Measurements from ENCODE around the gene JMJD1C. TPM values are rescaled to one million over a fixed set of nuclear protein-coding genes. Genes with fewer than 3 reads are reported as not detected.
"Not testable (repeated sequence)": the region's sequence is repeated elsewhere in the genome, so short reads cannot be mapped to it uniquely, and the experiment has no call there.

Gene JMJD1C
- total RNA-seq, 1 donor from 2014 or later = 79.0 TPM

DNA sequence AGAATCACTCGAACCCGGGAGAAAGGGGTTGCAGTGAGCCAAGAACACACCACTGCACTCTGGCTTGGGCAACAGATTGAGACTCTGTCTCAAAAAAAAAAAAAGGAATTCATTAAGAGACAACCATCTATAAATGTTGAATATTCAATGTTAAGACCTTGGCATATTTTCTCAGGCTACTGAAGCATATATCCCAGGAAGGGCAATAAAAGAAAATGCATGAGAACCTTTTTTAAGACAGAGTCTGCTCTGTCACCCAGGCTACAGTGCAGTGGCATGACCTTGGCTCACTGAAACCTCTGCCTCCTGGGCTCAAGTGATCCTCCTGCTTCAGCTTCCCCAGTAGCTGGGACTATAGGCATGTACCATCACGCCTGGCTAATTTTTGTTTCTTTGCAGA lies 165.0 kb downstream of the JMJD1C start:
- no peak for DNase-seq (ENCODE audit: low spot score)

DNA sequence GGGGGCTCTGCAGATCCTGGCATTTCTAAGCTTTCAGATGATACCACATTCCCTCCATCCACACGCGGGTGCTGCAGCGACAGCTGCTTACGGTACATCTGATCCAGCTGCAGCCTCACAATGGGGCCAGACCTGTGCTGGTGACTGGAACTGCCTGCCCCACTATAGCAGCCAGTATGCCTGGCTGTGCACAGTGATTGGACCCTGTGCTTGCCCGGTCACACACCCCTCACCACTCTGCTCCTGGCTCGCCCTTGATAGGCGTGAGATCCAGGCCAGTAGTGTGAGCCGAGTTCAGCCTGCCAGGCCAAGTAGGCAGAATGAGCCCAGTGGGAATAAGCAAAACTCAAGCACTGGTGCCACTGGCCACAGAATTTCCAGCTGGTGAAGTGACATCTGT lies 167.8 kb downstream of the JMJD1C start:
- no peak for DNase-seq (ENCODE audit: low spot score)

DNA sequence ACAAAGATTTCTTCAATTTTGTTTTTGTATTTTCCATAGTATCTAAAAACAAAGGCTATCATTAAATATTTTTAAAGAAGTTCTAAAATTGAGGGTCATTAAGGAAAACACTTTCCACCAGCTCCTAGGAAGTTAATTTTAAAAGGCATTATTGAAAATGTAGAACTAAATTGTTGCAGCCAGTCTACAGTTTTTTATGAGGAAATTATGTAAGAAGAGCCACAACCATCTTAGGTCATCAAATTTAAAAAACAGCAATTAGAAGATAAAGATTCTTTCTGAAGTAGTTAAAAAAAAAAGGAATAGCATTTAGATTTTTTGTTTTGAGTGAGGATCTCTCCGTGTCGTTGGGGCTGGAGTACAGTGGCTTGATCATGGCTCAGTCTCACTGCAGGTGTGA lies 171.0 kb downstream of the JMJD1C start:
- no peak for DNase-seq (ENCODE audit: low spot score)

DNA sequence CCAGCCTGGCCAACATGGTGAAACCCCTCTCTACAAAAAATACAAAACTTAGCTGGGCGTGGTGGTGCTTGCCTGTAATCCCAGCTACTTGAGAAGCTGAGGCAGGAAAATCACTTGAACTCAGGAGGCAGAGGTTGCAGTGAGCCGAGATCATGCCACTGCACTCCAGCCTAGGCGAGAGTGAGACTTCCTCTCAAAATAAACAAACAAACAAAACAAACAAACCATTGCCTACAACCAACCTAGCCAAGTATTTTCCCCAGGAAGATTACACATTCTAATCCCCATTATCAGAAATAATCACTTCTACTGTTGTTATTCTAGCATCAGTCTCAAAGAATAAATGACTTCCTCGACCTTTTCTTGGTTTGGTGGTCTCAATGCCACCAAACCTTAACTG lies 172.9 kb downstream of the JMJD1C start:
- DNase-seq (ENCODE audit: low spot score) = not testable (repeated sequence)

DNA sequence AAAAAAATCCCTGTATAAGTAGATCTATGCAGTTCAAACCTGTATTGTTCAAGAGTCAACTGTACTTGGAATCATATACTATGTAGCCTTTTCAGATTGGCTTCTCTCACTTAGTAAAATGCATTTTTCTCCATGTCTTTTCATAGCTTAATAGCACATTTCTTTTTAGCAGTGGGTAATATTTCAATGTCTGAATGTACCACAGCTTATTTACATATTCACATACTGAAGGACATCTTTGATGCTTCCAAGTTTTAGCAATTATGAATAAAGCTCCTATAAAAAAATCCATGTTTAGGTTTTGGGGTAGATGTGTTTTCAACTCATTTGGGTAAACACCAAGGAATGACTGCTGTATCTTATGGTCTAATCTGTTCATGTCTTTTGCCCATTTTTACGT lies 177.6 kb downstream of the JMJD1C start:
- DNase-seq (ENCODE audit: low spot score) = no peak

DNA sequence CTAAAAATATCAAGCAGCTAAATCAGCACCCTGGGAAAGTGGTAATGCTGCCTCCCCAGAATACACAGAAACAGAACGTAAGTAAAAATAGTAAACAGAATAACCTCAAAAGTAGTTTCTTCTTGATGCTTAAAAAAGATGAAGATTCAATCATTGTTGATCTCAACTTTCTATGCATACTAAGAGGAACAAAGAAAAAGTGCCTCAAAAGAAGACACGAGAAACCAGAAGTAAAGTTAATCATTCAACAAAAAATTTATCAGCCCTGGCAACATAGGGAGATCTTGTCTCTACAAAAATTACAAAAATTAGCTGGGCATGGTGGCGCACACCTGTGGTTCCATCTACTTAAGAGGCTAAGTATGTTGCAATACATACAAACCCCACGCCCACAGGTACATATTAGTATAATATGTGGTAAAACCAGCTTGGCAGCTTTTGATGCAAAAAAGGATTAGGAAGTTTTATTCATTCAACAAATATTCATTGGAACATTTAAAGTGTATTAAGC lies 179.0 kb downstream of the JMJD1C start:
- DNase-seq (ENCODE audit: low spot score) = no peak

DNA sequence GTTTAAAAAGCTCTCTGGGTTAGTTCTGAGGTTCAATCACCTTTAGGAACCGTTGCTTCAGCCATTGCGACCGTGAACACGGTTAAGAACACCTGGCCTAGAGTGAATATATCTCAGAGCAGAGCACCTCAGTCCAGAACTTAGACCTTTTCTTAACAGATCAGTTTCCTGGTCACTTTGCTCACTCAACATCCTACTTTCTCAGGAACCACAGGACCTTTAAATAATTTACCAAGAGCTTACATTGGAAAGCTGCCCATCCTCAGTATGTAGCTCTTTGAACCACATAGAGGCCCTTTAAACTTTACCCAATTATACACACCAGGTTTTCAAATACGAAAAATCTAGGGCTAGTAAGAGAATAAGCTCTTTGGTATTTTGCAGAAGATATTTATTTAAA lies 179.4 kb downstream of the JMJD1C start:
- DNase-seq (ENCODE audit: low spot score) = no peak

DNA sequence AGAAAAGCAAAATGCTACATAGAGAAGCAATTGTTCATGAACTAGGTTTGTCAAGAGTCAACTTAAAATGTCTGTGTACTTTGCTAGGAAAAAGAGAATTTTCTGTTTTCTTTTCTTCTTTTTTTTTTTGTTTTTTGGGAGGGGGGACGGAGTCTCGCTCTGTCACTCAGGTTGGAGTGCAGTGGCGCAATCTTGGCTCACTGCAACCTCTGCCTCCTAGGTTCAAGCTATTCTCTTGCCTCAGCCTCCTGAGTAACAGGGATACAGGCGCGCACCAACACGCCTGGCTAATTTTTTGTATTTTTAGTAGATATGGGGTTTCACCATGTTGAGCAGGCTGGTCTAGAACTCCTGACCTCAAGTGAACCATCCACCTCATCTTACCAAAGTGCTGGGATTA lies 181.9 kb downstream of the JMJD1C start:
- DNase-seq (ENCODE audit: low spot score) = not testable (repeated sequence)

DNA sequence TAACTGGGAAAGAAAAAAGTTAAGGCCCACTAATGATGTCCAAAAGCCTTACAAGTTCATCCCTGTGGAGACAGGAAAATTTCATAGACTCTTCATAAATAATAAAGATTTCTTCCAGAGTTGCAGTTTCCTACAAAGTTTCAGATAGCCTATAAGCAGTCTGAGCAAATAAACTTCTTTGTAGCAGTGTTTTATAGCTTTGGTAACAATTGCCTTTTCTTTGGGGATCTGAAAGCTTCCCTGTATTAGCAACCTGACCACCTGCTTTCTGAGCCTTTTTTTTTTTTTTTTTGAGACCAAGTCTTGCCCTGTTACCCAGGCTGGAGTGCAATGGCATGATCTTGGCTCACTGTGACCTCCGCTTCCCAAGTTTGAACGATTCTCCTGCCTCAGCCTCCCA lies 182.7 kb downstream of the JMJD1C start:
- no peak for DNase-seq (ENCODE audit: low spot score)

DNA sequence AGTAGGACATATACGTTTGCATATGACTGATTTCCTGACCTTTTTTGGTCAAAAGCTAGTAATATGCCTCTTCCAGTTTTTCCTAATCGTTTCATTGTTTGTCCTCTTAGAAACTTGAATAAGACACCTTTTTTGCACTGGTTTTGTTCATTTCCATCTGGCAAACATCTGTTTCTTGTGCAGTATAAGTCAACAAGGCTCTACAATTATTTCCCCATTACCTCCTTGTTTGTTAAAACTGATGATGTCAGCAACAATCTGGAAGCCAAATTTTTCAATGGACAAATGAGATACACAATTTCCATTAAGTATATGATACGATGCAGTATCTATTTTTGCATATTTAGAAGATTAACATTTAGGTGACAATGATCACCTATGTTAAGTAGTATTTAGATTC lies 183.8 kb downstream of the JMJD1C start:
- DNase-seq (ENCODE audit: low spot score) = no peak

DNA sequence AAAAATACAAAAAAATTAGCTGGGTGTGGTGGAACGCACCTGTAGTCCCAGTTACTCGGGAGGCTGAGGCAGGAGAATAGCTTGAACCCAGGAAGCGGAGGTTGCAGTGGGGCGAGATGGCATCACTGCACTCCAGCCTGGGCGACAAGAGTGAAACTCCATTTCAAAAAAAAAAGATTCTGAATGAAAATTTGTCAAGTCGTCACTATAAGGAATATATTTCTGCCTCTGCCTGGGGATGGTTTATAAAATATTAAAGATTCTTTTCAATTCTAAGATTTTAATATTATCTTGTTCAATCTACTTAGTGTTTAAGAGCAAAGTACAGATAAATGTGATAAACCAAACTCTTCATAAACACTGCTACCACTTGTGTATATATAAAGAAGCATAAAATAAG lies 185.4 kb downstream of the JMJD1C start:
- DNase-seq (ENCODE audit: low spot score) = no peak

DNA sequence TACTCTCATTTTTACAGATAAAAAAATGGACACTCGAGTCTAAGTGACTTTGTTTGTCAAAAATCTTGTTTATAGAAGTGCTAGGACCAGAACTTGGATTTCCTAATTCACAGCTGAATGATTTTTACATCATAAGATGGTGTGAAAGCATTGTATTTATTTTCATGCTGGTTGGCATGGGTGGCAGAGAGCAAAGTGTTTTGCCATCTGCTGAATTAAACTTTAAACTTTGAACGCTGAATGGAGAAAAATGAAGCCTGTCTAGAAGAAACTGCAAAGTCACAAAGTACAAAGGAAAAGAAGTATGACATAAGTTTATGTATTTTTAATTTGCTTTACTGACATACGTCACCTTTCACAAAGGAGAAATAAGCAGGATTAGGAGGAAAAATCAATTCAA lies 190.7 kb downstream of the JMJD1C start:
- DNase-seq (ENCODE audit: low spot score) = no peak

DNA sequence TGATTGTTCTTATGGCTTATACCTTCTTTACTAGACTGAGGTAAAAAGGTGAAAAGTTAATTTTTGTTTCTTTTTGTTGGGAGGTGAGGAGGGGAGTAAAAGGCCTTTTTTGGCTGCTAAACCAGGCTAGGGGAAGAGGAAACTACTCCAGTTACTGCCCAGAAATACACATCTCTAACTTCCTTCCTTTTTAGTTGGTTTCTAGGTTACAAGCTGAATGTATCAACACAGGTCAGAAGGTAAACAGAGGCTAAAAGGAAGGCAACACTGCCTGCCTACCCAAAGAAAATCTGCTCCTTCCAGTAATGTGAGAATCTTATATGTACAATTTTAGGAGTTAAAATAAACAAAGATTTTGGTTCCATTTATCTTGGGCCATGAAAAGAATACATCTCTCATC lies 192.2 kb downstream of the JMJD1C start:
- DNase-seq (ENCODE audit: low spot score) = no peak

DNA sequence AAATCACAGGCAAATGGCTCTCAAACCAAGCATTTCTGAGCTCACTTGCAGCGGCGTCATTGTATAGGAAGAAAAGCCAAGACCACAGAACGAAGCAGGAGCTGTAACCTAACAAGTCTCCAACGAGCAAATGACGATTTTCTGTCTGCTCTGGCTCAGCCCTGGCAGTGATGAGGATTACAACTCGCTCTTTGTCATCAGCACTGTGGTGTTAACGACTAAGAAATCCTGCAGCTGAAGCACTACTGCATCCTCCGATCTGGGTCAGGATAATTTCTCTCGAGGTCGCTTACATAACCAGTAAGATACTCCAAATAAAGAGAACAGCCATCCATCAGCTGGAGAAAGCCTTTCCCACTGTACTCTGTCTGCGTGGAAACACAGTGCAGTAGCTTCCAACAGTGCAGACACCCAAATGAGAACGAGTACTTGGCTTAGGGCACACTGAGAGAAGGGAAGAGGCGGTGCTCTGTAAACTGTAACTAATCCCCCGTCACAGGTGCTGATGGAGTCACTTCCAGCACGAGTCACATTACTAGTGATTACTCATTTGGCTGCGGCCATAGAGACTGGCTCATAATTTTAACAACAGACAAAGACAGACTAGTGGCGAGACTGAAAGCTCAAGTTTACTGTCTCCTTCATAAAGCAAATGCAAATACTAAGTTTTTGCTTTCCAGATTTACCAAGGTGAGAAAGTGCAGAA lies 196.8 kb downstream of the JMJD1C start:
- DNase-seq (ENCODE audit: low spot score) = peak; percentile 92

DNA sequence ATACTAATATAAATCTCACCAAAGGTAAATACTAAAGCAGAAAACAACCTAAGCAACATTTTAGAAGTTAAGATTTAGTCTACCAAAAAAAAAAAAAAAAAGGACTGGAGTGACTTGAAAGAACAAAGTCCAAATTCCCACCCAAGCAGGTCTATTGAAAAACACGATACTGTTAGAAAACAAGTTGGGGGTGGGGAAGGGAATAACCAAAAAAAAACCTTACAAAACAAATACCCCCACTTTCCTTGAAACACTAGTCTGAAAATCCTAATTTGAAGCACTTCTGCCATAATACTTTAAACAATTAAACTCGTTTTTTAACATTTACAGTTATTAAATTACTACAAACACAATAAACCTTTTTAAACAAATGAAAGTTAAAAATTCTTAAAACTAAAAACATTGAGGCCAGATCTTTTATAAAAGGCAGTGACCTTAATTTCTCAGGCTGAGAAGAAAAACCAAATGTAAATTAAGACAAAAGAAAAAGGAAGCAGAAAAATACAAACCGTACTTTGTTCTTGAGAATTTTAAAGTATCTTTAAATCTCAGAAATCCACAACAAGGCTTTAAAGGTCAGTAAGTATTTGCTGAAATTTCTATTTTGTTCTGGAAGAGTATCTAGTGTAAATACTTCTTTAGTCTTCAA lies 197.5 kb downstream of the JMJD1C start:
- DNase-seq (ENCODE audit: low spot score) = no peak

DNA sequence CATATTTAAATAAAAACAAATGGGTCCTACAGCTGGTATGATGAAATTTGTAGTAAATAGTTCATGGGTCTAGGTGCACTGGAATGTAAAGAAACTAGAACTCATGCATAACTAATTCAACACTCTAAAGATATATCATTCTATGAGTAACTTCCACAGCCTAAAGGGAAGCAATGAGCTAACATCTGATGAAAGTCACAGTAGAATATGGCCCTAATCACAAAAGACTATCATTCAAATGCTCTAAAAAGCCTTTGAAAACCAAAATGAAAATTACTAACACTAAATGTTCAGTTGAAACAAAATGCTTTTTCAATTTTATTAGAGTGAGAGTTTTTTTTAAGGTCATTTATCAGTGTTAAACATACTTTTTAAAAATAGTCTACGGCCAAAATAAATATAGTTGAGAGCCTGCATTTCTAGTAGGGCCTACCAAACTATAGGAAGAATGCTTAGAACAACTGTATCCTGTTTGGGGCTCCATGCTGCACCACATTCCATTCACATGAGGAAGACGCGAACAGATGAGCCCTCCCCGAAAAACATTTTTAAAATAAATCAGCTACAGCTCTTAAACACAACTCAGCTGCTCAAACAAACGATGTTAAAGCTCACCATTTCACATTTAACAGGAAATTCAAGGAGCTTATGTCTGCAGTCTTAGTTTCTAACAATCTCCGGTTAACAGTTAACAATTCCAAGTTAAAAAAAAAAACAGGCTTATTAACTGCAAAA lies 198.2 kb downstream of the JMJD1C start:
- DNase-seq (ENCODE audit: low spot score) = peak; percentile 30

DNA sequence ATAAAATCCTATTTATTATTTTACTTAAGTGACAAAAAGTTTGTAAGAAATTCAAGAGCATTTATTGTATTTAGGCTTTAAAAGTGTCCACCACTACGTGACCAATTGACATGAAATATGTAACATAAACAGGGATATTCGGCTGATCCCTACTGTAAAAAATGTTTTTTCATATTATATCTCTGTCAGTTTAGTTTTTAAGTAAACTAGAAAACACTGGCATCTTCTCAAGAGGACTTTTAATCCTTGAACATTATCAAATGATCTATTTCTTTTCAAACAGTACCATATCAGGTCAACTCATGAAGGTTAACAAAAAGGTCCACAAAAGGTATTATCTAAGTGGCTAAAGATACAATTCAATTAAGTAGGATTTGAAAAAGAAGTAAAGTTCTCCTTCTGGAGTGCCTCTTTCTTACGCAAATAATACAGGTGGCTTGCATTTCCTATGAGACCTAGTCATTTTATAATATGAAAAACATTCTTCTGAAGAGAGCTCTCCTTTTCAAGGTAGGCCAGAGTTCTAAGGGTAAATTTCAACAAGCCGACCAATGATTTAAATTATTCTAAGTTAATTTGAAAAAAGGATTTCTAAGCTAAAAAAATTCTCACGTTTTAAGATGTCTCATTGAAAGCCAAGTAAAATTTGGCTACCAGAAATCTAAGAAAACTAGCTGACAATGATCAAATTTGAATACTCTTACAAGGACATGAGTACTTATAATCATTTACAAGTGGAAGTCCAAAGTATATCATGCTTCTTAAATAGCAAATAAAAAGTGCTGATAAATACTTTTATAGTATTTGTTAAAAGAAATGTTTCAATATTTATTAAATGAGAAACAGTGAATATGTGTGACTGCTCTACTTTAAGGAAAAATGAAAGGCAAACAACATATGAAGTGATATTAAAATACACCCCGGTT lies 199.1 kb downstream of the JMJD1C start:
- DNase-seq (ENCODE audit: low spot score) = no peak

DNA sequence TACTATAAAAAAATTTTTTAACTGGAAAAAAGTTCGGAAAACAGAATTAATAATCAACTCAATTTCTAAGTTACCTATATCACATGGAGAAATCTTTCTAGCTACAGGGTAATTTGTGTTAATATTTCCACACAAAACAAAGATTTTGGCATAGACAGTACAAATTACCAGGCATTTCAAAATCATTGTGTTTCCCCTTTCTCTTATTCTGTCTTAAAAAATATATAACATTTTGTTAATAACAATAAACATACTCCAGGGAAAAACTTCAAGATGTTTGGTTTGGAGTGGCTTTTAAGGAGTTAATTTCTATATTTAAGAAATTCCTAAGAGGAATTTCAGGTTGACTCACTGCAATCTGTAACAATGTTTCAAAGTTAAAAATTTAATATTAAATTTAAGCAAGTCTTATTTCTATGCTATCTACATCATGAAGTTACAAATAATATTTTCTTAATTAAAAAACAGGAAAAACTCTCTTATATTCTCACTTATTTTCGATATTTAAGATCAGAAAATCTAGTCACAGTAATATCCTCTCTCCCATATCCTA lies 200.0 kb downstream of the JMJD1C start:
- no peak for DNase-seq (ENCODE audit: low spot score)

DNA sequence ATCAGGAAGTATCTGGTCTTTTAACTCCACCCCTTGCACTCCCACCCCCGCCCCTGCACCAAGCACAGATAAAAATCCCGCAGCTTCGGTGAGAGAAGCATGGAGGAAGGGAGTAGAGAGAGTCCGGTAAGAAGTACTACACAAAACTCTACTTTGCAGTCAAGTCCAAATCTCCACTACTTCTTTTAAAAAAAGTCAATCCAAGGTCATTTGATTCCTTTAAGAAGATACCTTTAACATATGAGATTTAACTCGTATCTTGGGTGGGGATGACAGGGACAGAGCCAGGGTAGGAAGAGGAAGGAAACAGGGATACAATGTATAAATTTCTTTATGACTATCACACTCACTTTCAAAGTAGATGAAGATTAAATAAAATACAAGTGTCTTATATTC lies 200.6 kb downstream of the JMJD1C start:
- DNase-seq (ENCODE audit: low spot score) = peak; percentile 35

DNA sequence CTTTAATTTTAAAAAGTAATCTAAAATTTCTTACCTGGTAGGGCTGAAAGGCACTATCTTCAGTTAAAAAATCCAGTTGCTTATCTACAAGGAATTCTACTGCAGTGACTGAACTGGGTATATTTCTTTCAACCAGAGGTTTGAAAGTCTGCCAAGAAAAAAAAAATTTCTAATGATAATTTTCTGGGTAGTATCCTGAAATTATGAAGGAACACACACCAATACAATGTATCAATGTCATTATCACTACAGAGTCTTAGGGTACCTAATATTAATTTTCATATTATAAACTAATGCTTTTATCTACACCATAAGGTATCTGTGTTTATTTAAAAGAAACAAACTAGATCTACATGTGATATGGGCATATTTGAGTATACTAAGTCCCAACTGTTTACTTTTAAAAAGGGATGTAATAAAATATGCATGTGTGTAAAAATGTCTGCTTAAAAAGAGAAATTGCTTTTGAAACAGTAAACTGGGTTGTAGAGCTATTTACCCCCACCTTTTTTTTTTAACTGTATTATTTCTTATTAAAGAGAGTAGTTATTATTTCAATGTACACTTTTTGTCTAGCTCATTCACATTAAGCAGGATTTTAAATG lies 201.1 kb downstream of the JMJD1C start:
- no peak for DNase-seq (ENCODE audit: low spot score)

Data from mucosa of gallbladder (tissue), 1 donor.